Epithelial cell of esophagus (primary cell): Measurements from ENCODE around the gene ANLN.

Experiments
- DNase-seq: peaks from one replicate; pipeline ENCODE4 v3.0.0; 2010; ENCODE audit warnings: low read depth
- H3K4me3 ChIP-seq: 2 replicates; pipeline ENCODE4 v1.5.1; 2011; ENCODE audit warnings: mild to moderate bottlenecking, low read length, control low read depth
- CTCF ChIP-seq: IDR thresholded peaks from 2 replicates; pipeline ENCODE4 v1.5.1; 2011; ENCODE audit warnings: low read depth, mild to moderate bottlenecking, low read length, control low read depth, inconsistent platforms; ENCODE audit not compliant: insufficient read depth; ENCODE audit errors: missing control alignments

The ANLN gene

GRCh38 chr7:36391436-36392198, 2.0 kb downstream of the ANLN start:
- DNase-seq: peak; percentile 37
- TF ChIP-seq CTCF: no peak
- peak overlapping the region; percentile 89 for H3K4me3 ChIP-seq

- no peak for DNase-seq
- no peak overlapping the region for H3K4me3 ChIP-seq
- no peak for TF ChIP-seq CTCF
Measured at GRCh38 chr7:36393826-36394225, 4.2 kb downstream of the ANLN start.

- no peak for TF ChIP-seq CTCF
- H3K4me3 ChIP-seq: no peak overlapping the region
- DNase-seq: no peak
Measured at GRCh38 chr7:36395171-36395894, 5.7 kb downstream of the ANLN start.

- H3K4me3 ChIP-seq: no peak overlapping the region
- no peak for DNase-seq
- no peak for TF ChIP-seq CTCF
Measured at GRCh38 chr7:36396150-36396549, 6.5 kb downstream of the ANLN start.

GRCh38 chr7:36400036-36400435, 10.4 kb downstream of the ANLN start:
- H3K4me3 ChIP-seq: no peak overlapping the region
- no peak for TF ChIP-seq CTCF
- DNase-seq: no peak

- DNase-seq: no peak
- no peak for TF ChIP-seq CTCF
- H3K4me3 ChIP-seq: no peak overlapping the region
Measured at GRCh38 chr7:36400606-36401005, 10.9 kb downstream of the ANLN start.
